Sigmoid colon (tissue), 4 donors: Measurements from ENCODE around the gene HK1.

Experiments used
- CTCF ChIP-seq, 4 experiments: fragments of 450-650 bp in 3 of 4; fragments of 200-600 bp in 1 of 4; IDR thresholded peaks; one replicate each; pipeline ENCODE4 v1.5.1; 2016 to 2019; ENCODE audit warnings: antibody characterized with exemption in 4 of 4, mild to moderate bottlenecking in 3 of 4, moderate library complexity in 2 of 4
- EP300 ChIP-seq, 4 donors: sonication (generic); formaldehyde crosslinking; IDR thresholded peaks; one replicate each; pipeline ENCODE4 v1.6.1; 2017; ENCODE audit warnings: antibody characterized with exemption in 4 of 4
- POLR2A ChIP-seq, 2 donors: fragments of 450-650 bp; IDR thresholded peaks; one replicate each; pipeline ENCODE4 v1.6.1; 2016; ENCODE audit warnings: antibody characterized with exemption in 2 of 2, mild to moderate bottlenecking in 2 of 2, moderate library complexity in 2 of 2
- POLR2AphosphoS5 ChIP-seq, 4 donors: sonication (generic); formaldehyde crosslinking; IDR thresholded peaks; one replicate each; pipeline ENCODE4 v1.6.1; 2017; ENCODE audit warnings: antibody characterized with exemption in 4 of 4

DNA sequence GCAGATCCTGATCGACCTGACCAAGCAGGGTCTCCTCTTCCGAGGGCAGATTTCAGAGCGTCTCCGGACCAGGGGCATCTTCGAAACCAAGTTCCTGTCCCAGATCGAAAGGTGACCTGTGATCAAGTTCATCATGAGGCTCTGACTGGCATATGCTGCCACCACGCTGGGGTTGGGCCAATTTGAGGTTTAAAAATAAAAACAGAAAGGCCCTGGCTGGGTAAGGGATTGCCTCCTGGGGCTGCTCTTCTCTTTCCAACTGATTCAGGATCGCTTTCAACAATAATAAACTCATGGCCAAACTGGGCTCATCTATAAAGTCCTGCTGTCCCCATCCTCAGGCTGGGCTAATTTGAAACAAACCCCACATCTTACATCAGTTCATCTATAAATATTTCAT lies 17.1 kb upstream of the HK1 start:
- no peak for TF ChIP-seq CTCF (IDR thresholded peaks at IDR 0.05)
- TF ChIP-seq POLR2A (IDR thresholded peaks at IDR 0.05), result no peak
- TF ChIP-seq POLR2AphosphoS5 (IDR thresholded peaks at IDR 0.05), result no peak
- TF ChIP-seq EP300 (IDR thresholded peaks at IDR 0.05), result no peak
